RCC 7860 (cell line): ENCODE results near the gene KDM4C.
A peak's percentile ranks its signal among the peaks of the same experiment; 100 is the strongest.
"Not testable (repeated sequence)": the region's sequence is repeated elsewhere in the genome, so short reads cannot be mapped to it uniquely, and the experiment has no call there.

Source experiments
- DNase-seq: peaks from one replicate; pipeline ENCODE4 v3.0.0-alpha.2; 2015; ENCODE audit warnings: low spot score
- FAIRE-seq: peaks from 2 replicates; lab custom pipeline; 2012; peaks lifted over from hg19 to GRCh38; lab: Jason Lieb, UNC

Gene KDM4C

GRCh38 chr9:6802926-6803325 lies 45.2 kb downstream of the KDM4C start:
- FAIRE-seq (no peak), DNase-seq (no peak)

- no peak for FAIRE-seq
- DNase-seq, result no peak
Observed at GRCh38 chr9:6805532-6805931, 47.8 kb downstream of the KDM4C start.

- DNase-seq, FAIRE-seq: not testable (repeated sequence)
Observed at GRCh38 chr9:6806318-6806717, 48.5 kb downstream of the KDM4C start.

GRCh38 chr9:6807669-6808068 lies 49.9 kb downstream of the KDM4C start:
- FAIRE-seq, DNase-seq: not testable (repeated sequence)

GRCh38 chr9:6811436-6811835 lies 53.7 kb downstream of the KDM4C start:
- FAIRE-seq (no peak), DNase-seq (no peak)

GRCh38 chr9:6816581-6816980 lies 58.8 kb downstream of the KDM4C start:
- DNase-seq (no peak), FAIRE-seq (no peak)

- FAIRE-seq, result no peak
Observed at GRCh38 chr9:6818292-6818922, 60.6 kb downstream of the KDM4C start.

GRCh38 chr9:6819112-6819511 lies 61.3 kb downstream of the KDM4C start:
- FAIRE-seq (no peak), DNase-seq (no peak)

More at GRCh38 chr9:6818292-6818922, 60.6 kb downstream of the KDM4C start:
- no peak for DNase-seq

GRCh38 chr9:6819529-6819928 lies 61.8 kb downstream of the KDM4C start:
- FAIRE-seq (no peak), DNase-seq (no peak)

- FAIRE-seq (no peak), DNase-seq (no peak)
Observed at GRCh38 chr9:6822696-6823095, 64.9 kb downstream of the KDM4C start.

GRCh38 chr9:6827439-6828145 lies 69.8 kb downstream of the KDM4C start:
- FAIRE-seq, result peak; percentile 59

GRCh38 chr9:6829027-6829426 lies 71.3 kb downstream of the KDM4C start:
- FAIRE-seq (no peak), DNase-seq (no peak)

More at GRCh38 chr9:6827439-6828145, 69.8 kb downstream of the KDM4C start:
- peak; percentile 30 for DNase-seq

GRCh38 chr9:6829536-6829935 lies 71.8 kb downstream of the KDM4C start:
- no peak for FAIRE-seq

GRCh38 chr9:6833518-6834192 lies 75.9 kb downstream of the KDM4C start:
- FAIRE-seq (no peak), DNase-seq (peak; percentile 13)

More at GRCh38 chr9:6829536-6829935, 71.8 kb downstream of the KDM4C start:
- no peak for DNase-seq

GRCh38 chr9:6834306-6834705 lies 76.5 kb downstream of the KDM4C start:
- DNase-seq (no peak), FAIRE-seq (no peak)

GRCh38 chr9:6838158-6838557 lies 80.4 kb downstream of the KDM4C start:
- no peak for FAIRE-seq
- DNase-seq, result no peak

GRCh38 chr9:6842584-6842947 lies 84.8 kb downstream of the KDM4C start:
- DNase-seq, result no peak
- FAIRE-seq, result no peak

GRCh38 chr9:6843742-6844141 lies 86.0 kb downstream of the KDM4C start:
- FAIRE-seq (peak; percentile 11), DNase-seq (no peak)

- FAIRE-seq (no peak), DNase-seq (no peak)
Observed at GRCh38 chr9:6844267-6844666, 86.5 kb downstream of the KDM4C start.

- no peak for DNase-seq
- no peak for FAIRE-seq
Observed at GRCh38 chr9:6845128-6845826, 87.5 kb downstream of the KDM4C start.

GRCh38 chr9:6845880-6846279 lies 88.1 kb downstream of the KDM4C start:
- no peak for FAIRE-seq
- no peak for DNase-seq
